GM15510 (cell line): Measurements from ENCODE around the gene ZP4.

Experiments used
- POLR2A ChIP-seq: IDR thresholded peaks from 3 replicates; pipeline ENCODE4 v1.6.1; 2011; ENCODE audit warnings: borderline replicate concordance; ENCODE audit not compliant: insufficient read length; ENCODE audit errors: extremely low read depth

Gene ZP4

GRCh38 chr1:237890822-237891221, at the start of gene ZP4:
Gene ZP4 (minus strand): TSS chr1:237890922. CDS start chr1:237890635, 287 bp downstream.
- no peak for TF ChIP-seq POLR2A

DNA sequence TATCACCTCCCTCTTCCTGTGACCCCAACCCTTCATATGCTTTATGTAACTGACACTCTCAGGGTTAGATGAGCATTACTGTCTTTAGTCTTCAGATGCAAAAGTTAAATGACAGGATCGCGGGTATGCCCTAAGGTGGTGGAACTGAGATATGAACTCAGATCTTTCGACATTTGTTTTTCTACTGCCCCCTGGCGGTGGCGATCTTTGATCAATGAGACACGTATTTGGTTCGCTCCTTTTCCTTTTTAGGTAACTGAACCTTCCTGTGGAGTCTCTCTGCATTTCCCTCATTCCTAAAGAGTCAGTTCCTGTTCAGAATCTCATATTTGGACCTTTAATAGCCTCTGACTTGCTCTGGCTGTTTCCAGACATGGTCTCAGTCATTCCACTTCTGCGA, 47.8 kb upstream of the ZP4 start:
- TF ChIP-seq POLR2A, result no peak

GRCh38 chr1:237938068-237938467, 47.3 kb upstream of the ZP4 start:
- TF ChIP-seq POLR2A, result no peak

GRCh38 chr1:237932816-237933215, 42.1 kb upstream of the ZP4 start:
- TF ChIP-seq POLR2A, result no peak

- no peak for TF ChIP-seq POLR2A
Observed at GRCh38 chr1:237931581-237931980, 40.9 kb upstream of the ZP4 start.

GRCh38 chr1:237927198-237927597, 36.5 kb upstream of the ZP4 start:
- TF ChIP-seq POLR2A, result no peak

GRCh38 chr1:237921306-237921705, 30.6 kb upstream of the ZP4 start:
- no peak for TF ChIP-seq POLR2A

GRCh38 chr1:237913345-237913744, 22.6 kb upstream of the ZP4 start:
- no peak for TF ChIP-seq POLR2A

- TF ChIP-seq POLR2A, result no peak
Observed at GRCh38 chr1:237911911-237912310, 21.2 kb upstream of the ZP4 start.

DNA sequence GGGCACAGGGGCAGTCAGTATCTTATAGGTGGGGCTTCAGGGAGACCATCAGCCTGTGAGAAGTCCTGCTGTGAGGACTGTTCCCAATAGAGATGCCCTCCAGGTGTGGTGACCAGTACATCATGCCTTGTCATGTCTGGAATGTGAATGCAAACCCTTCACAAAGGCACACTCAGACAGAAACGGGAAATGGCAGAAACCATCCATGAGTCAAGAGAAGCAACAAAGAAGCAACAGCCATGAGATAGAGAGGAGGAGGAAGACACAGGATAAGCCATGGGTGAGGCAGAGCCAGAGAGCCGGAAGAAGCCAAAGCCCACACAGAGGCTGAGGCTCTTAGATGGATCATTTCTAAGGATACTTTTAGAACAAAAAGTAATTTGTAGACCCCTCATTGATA, 20.1 kb upstream of the ZP4 start:
- TF ChIP-seq POLR2A, result no peak

DNA sequence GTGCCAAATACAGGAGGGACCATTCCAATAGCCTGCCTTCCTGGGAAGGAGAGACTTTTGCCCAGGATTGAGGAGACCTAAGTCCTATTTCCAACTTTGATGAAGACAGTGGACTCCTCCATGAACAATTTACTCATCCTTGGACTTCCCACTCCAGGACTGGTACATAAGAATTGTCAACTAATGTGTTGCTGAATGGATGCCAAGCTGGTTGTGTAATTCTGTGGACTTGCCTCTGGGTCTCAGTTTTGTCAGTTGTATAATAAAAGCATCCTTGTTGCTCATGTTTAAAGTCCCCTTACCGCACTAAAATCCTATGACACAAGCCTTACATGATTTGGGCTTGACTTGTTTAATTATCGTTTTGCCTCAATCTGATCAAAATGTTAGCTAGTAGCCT, 13.2 kb upstream of the ZP4 start:
- TF ChIP-seq POLR2A, result no peak

- TF ChIP-seq POLR2A, result no peak
Observed at GRCh38 chr1:237902960-237903743, 12.4 kb upstream of the ZP4 start.

DNA sequence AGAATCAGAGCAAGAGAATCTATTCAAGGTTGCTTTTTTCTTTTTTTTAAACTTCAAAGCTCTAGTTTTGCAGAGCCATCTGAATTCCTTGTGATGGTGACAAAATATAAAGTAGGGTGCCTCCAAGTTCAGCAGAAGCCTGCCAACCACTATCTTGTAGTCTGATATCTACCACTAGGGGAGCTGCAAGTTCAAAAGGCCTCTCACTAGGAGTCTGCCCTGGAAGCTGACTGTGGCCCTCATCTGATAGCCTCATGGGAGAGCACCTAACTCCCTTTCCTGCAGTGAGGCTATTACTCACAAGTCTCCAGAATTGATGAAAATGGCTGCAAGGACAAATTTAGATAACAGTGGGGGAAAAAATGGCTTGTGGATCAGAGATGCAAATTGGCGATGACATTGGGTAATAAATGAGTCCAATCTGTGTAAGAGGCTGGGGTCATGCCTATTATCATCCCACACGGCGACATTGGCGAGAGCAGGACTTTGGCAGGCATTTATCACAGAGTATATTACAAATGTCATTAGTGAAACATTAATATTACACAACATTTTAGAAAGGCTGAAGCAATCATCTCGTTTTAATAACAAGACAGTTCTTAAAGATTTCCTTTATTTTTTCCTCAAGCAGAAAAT, 10.7 kb upstream of the ZP4 start:
- no peak for TF ChIP-seq POLR2A

GRCh38 chr1:237895630-237896029, 4.9 kb upstream of the ZP4 start:
- no peak for TF ChIP-seq POLR2A

DNA sequence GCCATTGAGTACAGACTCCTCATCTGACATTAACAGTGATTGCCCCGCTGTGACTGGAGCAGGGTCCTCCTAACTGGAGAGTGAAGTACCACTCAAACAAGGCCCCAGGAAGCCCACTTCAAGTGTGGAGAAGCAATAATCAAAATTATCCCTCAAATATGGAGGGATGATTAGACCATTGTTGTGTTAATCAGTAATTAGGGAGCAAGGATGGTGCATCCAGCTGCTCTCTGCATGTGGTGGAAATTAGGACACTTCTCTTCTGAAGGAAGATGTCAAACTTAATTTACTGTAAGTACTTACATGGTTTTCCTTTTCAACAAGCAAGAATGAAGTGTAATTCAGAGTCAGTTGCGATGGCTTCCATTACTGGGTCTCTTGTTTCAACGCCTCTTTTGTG, 3.4 kb upstream of the ZP4 start:
- no peak for TF ChIP-seq POLR2A

- TF ChIP-seq POLR2A, result no peak
Observed at GRCh38 chr1:237891979-237892378, 1.3 kb upstream of the ZP4 start.
